Nephron progenitor cell (in vitro differentiated cells): ENCODE measurements around the gene USP49.

Experiments
- DNase-seq: peaks from one replicate; pipeline ENCODE4 v3.0.0; 2021
- H3K27ac Mint-ChIP-seq: 2 replicates; pipeline ENCODE4 v1.8.0; 2021; ENCODE audit warnings: mild to moderate bottlenecking, moderate library complexity, mixed read lengths
- H3K27me3 Mint-ChIP-seq: 2 replicates; pipeline ENCODE4 v1.8.0; 2021; ENCODE audit warnings: mild to moderate bottlenecking, low read depth, mixed read lengths; ENCODE audit not compliant: poor library complexity
- H3K36me3 Mint-ChIP-seq: 2 replicates; pipeline ENCODE4 v1.8.0; 2021; ENCODE audit warnings: low read depth, mixed read lengths
- H3K4me1 Mint-ChIP-seq: 2 replicates; pipeline ENCODE4 v1.8.0; 2021; ENCODE audit warnings: mixed read lengths
- H3K4me3 Mint-ChIP-seq: 2 replicates; pipeline ENCODE4 v1.8.0; 2021; ENCODE audit warnings: mild to moderate bottlenecking, moderate library complexity, mixed read lengths
- H3K9me3 Mint-ChIP-seq: 2 replicates; pipeline ENCODE4 v1.8.0; 2021; ENCODE audit warnings: mild to moderate bottlenecking, moderate library complexity, mixed read lengths
- TF ChIP-seq, protein P1 (sequence below): fragments of 200-600 bp; sonication (generic); IDR thresholded peaks from 2 replicates; pipeline ENCODE4 v1.5.0; 2021; ENCODE audit warnings: antibody characterized with exemption

The USP49 gene

DNA sequence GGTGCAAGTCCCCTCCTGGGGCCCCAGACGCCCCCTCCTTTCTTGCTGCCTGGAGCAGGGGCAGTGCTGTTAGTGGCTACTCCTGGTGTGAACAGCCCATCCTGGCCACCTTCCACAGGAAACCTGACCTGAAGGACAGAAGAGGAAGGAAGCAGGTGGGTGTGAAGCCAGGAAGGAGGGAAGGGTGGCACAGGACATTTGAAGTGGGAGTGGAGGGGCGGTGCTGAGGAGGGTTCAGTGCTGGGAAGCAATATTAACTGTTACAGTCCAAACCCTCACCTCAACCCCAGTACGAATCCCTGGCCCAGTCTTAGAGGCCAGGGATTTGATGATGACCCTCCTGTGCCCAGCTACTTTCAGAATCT, 113.8 kb downstream of the USP49 start:
- H3K4me1 Mint-ChIP-seq = peaks cover 47% of the 10 kb centered on the region
- TF ChIP-seq, protein P1, sequence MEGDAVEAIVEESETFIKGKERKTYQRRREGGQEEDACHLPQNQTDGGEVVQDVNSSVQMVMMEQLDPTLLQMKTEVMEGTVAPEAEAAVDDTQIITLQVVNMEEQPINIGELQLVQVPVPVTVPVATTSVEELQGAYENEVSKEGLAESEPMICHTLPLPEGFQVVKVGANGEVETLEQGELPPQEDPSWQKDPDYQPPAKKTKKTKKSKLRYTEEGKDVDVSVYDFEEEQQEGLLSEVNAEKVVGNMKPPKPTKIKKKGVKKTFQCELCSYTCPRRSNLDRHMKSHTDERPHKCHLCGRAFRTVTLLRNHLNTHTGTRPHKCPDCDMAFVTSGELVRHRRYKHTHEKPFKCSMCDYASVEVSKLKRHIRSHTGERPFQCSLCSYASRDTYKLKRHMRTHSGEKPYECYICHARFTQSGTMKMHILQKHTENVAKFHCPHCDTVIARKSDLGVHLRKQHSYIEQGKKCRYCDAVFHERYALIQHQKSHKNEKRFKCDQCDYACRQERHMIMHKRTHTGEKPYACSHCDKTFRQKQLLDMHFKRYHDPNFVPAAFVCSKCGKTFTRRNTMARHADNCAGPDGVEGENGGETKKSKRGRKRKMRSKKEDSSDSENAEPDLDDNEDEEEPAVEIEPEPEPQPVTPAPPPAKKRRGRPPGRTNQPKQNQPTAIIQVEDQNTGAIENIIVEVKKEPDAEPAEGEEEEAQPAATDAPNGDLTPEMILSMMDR = no peak
- H3K4me3 Mint-ChIP-seq = peak overlapping the region; percentile 88
- H3K36me3 Mint-ChIP-seq = no peaks in the 10 kb centered on the region
- no peak overlapping the region for H3K27ac Mint-ChIP-seq
- H3K9me3 Mint-ChIP-seq = no peaks in the 10 kb centered on the region
- no peak for DNase-seq
- H3K27me3 Mint-ChIP-seq = peaks cover 44% of the 10 kb centered on the region

DNA sequence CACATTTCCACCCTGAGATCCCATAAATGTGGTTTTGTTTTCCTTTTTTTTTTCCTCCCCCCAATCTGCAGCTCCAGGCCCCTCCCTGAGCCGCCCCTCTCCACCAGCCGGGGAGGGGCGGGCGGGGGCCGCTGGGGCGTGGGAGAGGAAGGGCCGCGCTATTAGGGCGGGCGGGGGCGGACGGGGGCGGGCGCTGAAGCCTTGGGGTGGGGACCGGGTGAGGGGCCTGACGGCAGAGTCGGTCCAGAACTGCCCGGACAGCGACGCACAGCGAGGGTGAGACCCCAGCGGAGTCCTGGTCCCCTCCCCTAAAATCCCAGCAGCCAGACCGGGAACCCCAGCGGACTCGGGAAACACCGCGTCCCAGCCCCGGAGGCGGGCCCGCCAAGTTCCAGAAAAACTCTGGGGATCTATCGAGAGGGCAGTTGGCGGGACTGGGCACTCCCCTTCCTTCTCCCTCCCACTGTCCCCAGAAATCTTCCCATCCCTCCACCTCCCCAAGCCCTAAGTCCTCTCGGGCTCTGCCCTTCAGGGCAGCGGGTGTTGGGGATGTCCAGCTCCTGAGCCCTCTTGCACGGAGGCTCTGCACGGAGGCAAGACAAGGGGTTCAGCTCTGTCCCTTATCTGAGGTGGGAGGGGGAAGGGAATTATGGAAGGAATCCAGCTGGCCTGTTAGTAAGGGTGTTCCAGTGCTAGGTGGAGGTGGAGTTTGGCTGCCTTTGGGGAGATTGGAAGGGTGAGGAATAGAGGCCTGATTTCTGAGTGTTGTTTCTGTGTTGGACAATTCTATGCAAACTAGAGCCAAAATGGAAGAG, 114.4 kb downstream of the USP49 start, which contains the start of gene PRICKLE4:
Gene PRICKLE4, plus strand, starts transcription at position 232 of the 815 bp plus-strand sequence. CDS start 2,692 bp downstream, outside the sequence.
- peak within 1 kb of the TSS; percentile 88 for H3K4me3 Mint-ChIP-seq
- TF ChIP-seq, protein P1 = no peak
- H3K27me3 Mint-ChIP-seq = peaks cover 40% of the 10 kb centered on the region
- H3K4me1 Mint-ChIP-seq = peaks cover 42% of the 10 kb centered on the region
- DNase-seq = peak; percentile 55
- no peak within 1 kb of the TSS for H3K27ac Mint-ChIP-seq
- no peaks in the 10 kb centered on the region for H3K9me3 Mint-ChIP-seq
- no peaks in the 10 kb centered on the region for H3K36me3 Mint-ChIP-seq

DNA sequence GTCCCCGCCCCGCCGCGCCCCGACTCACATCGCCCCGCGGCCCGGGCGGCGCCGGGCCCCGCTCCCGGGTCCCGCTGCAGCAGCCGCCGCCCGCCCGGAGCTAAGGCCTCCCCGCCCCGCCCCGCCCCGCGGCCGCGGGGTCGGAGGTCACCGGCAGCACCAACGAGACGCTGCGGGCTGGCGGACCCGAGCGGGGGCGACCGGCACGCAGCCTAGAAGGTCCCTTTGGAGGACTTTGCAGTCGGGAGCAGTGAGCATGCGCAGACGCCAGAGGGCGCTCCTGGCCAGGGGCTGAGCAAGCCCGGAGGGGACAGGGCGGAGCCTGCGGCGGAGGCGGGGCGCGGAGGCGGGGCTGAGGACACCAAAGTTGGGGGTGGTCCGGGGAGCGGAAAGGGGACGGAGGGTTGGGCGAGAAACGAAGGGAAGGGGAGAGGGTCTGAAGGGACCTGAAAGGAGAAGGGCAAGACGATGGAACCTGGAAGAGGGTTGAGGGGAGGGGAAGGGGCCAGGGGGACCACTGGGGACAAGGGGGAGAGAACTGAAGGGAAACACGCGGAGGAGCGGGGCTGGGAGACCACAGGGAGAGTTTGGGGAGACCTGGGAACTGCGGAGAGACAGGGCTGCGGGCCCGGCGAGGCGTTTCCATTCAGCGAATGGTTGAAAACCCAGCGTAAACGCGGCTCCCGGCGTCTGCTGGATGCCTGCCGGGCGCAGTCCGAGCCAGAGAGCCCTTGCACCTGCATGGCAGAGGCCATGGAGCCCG, 115.2 kb downstream of the USP49 start, which contains the start of gene FRS3:
Gene FRS3, minus strand, starts transcription at position 113 of the 763 bp plus-strand sequence. CDS start 2,913 bp downstream, outside the sequence.
- H3K4me3 Mint-ChIP-seq = peak within 1 kb of the TSS; percentile 95
- no peaks in the 10 kb centered on the region for H3K9me3 Mint-ChIP-seq
- peaks cover 35% of the 10 kb centered on the region for H3K27me3 Mint-ChIP-seq
- TF ChIP-seq, protein P1 = peak; percentile 74
- DNase-seq = peak; percentile 100
- peaks cover 34% of the 10 kb centered on the region for H3K4me1 Mint-ChIP-seq
- no peak within 1 kb of the TSS for H3K27ac Mint-ChIP-seq
- no peaks in the 10 kb centered on the region for H3K36me3 Mint-ChIP-seq

DNA sequence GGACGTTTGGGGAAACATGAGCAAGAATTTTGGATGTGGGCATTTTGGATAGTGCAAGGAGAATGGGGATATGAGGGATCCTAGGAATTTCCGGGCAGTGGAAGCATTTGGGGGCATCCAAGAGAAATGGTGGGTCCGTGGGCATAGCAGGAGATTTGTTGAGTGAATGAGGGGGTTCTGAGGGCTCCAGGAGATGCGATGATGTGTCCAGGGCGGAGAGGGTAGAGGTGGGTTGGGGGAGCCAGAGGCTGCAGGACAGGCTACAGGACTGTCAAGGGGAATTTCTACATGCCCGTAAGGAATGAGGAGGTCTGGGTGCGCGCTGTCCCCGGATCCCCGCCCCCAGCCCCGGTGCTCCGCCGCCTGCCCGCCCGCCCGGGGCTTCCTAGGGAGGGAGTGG, 115.8 kb downstream of the USP49 start:
- peak overlapping the region; percentile 95 for H3K4me3 Mint-ChIP-seq
- DNase-seq = no peak

DNA sequence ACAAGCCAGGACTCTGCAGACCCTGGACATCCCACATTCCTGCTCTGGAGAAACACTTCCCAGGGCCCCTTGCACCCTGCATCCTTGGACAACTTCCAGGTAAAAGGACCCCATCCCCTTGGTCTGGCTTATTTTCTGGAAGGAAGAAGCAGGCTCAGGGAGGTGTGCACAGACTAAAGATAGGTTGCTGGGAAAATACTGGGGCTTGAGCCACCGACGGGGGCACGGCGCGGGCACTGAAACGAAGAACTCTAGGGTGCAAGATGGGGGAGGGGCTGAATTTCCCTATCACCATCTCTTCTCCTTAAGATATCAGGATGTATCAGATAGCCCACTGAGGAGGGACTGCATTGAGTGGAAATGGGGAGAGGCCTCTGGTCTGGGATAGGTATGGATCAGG, 116.3 kb downstream of the USP49 start:
- H3K4me1 Mint-ChIP-seq = peaks cover 25% of the 10 kb centered on the region
- peak overlapping the region; percentile 95 for H3K4me3 Mint-ChIP-seq
- DNase-seq = no peak
- H3K9me3 Mint-ChIP-seq = no peaks in the 10 kb centered on the region
- TF ChIP-seq, protein P1 = no peak
- H3K27ac Mint-ChIP-seq = no peak overlapping the region
- peaks cover 6% of the 10 kb centered on the region for H3K36me3 Mint-ChIP-seq
- peaks cover 31% of the 10 kb centered on the region for H3K27me3 Mint-ChIP-seq

More for the DNA sequence above, 115.8 kb downstream of the USP49 start:
- TF ChIP-seq, protein P1 = no peak
- H3K27me3 Mint-ChIP-seq = peaks cover 30% of the 10 kb centered on the region
- H3K27ac Mint-ChIP-seq = no peak overlapping the region
- H3K36me3 Mint-ChIP-seq = peaks cover 2% of the 10 kb centered on the region
- H3K9me3 Mint-ChIP-seq = no peaks in the 10 kb centered on the region
- peaks cover 28% of the 10 kb centered on the region for H3K4me1 Mint-ChIP-seq
